H1 (cell line): Measurements from ENCODE around the gene PSMD13.

Source experiments
- BACH1 ChIP-seq: IDR thresholded peaks from 2 replicates; pipeline ENCODE4 v1.6.1; 2012; ENCODE audit warnings: low read length, improper control_type of control experiment
- EGR1 ChIP-seq: IDR thresholded peaks from 2 replicates; pipeline ENCODE4 v1.6.1; 2011; ENCODE audit warnings: low read depth, low read length, borderline replicate concordance
- HDAC6 ChIP-seq: IDR thresholded peaks from one replicate; pipeline ENCODE4 v1.7.1; 2012; ENCODE audit warnings: low read depth, mild to moderate bottlenecking, inconsistent platforms, low read length, moderate library complexity
- JUND ChIP-seq: IDR thresholded peaks from 2 replicates; pipeline ENCODE4 v1.6.1; 2011; ENCODE audit warnings: mild to moderate bottlenecking, improper control_type of control experiment, low read length
- POLR2A ChIP-seq, 2 experiments: IDR thresholded peaks; 1 replicate in 1 of 2; 2 replicates in 1 of 2; pipeline ENCODE4 v1.6.1; 2011; ENCODE audit warnings: low read depth in 2 of 2, low read length in 2 of 2, mild to moderate bottlenecking in 2 of 2; ENCODE audit errors: control extremely low read depth in 1 of 2
- RAD21 ChIP-seq, 2 experiments: IDR thresholded peaks in 1 of 2; conservative IDR thresholded peaks in 1 of 2; 2 replicates each; pipeline ENCODE4 v1.6.1; 2011; ENCODE audit warnings: low read depth in 2 of 2, low read length in 2 of 2, improper control_type of control experiment in 1 of 2, inconsistent platforms in 1 of 2, mild to moderate bottlenecking in 1 of 2, moderate library complexity in 1 of 2
- SP1 ChIP-seq: IDR thresholded peaks from 2 replicates; pipeline ENCODE4 v1.6.1; 2011; ENCODE audit warnings: low read depth, low read length
- SP2 ChIP-seq: IDR thresholded peaks from 2 replicates; pipeline ENCODE4 v1.6.1; 2012; ENCODE audit warnings: mild to moderate bottlenecking, low read length, inconsistent platforms
- TCF12 ChIP-seq: IDR thresholded peaks from 2 replicates; pipeline ENCODE4 v1.6.1; 2011; ENCODE audit warnings: low read depth, mild to moderate bottlenecking, low read length
- TF ChIP-seq, protein P1 (sequence below), 3 experiments: IDR thresholded peaks; 1 replicate in 2 of 3; 2 replicates in 1 of 3; pipeline versions ENCODE4 v1.5.1 to v1.6.1; 2011; ENCODE audit warnings: low read length in 3 of 3, mild to moderate bottlenecking in 3 of 3, inconsistent platforms in 2 of 3, low read depth in 1 of 3, moderate library complexity in 1 of 3; ENCODE audit not compliant: insufficient read depth in 1 of 3; ENCODE audit errors: control extremely low read depth in 1 of 3
- TF ChIP-seq, protein P2 (sequence below): IDR thresholded peaks from 2 replicates; pipeline ENCODE4 v1.6.1; 2012; ENCODE audit warnings: inconsistent platforms

DNA sequence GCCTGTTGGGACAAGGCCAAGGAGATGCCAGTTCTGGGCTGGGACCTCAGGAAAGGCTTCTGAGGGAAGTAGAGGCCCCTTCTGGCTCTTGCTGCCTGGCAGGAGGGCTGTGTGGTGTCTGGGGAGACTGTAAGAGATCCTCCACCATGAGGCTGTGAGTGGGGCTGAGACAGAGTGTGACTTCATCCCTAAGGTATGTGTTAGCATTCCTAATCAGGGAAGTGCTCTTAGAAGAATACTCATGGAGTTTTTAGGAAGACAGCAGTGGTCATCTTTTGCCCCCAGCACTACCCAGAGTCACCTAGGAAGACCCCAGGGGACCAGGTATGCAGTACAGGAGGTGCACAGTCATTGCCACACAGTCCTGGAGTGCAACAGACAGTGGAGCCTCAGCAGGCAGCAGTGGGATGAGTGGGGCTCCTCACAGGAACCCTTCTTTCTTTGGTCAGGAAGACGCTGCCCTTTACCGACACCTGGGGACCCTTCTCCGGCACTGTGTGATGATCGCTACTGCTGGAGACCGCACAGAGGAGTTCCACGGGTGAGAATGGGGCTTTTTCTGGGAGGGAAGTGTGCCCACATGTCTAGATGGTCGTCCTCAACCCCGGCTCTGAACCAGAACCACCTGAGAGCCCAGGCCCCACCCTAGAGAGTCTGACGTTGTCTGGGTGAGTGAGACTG, 26.5 kb upstream of the PSMD13 start:
- TF ChIP-seq SP1 (no peak), BACH1 (no peak), SP2 (no peak), EGR1 (no peak), HDAC6 (no peak), RAD21 (IDR thresholded peaks at IDR 0.05 in 1 of 2, conservative IDR thresholded peaks at IDR 0.05 in 1 of 2; ENCODE audit: low read depth in 2 of 2, low read length in 2 of 2) (no peak), POLR2A (IDR thresholded peaks at IDR 0.05; ENCODE audit: control extremely low read depth in 1 of 2, low read depth in 2 of 2, low read length in 2 of 2) (no peak), TCF12 (no peak), JUND (no peak)
- TF ChIP-seq, protein P1, sequence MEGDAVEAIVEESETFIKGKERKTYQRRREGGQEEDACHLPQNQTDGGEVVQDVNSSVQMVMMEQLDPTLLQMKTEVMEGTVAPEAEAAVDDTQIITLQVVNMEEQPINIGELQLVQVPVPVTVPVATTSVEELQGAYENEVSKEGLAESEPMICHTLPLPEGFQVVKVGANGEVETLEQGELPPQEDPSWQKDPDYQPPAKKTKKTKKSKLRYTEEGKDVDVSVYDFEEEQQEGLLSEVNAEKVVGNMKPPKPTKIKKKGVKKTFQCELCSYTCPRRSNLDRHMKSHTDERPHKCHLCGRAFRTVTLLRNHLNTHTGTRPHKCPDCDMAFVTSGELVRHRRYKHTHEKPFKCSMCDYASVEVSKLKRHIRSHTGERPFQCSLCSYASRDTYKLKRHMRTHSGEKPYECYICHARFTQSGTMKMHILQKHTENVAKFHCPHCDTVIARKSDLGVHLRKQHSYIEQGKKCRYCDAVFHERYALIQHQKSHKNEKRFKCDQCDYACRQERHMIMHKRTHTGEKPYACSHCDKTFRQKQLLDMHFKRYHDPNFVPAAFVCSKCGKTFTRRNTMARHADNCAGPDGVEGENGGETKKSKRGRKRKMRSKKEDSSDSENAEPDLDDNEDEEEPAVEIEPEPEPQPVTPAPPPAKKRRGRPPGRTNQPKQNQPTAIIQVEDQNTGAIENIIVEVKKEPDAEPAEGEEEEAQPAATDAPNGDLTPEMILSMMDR (IDR thresholded peaks at IDR 0.05; ENCODE audit: control extremely low read depth in 1 of 3, insufficient read depth in 1 of 3, low read depth in 1 of 3, low read length in 3 of 3) = no peak
- TF ChIP-seq, protein P2, sequence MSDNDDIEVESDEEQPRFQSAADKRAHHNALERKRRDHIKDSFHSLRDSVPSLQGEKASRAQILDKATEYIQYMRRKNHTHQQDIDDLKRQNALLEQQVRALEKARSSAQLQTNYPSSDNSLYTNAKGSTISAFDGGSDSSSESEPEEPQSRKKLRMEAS = no peak
